Measurements from ENCODE around the gene TSSC4.
A peak's percentile ranks its signal among the peaks of the same experiment; 100 is the strongest.

The TSSC4 gene

GRCh38 chr11:2448661-2449547 lies 48.4 kb downstream of the TSSC4 start:
- H3K27ac Mint-ChIP-seq, result no peak overlapping the region

GRCh38 chr11:2449548-2450320 lies 49.2 kb downstream of the TSSC4 start:
- no peak overlapping the region for H3K4me3 Mint-ChIP-seq
- H3K9me3 Mint-ChIP-seq, result no peaks in the 10 kb centered on the region
- peaks cover 36% of the 10 kb centered on the region for H3K4me1 Mint-ChIP-seq
- H3K27ac Mint-ChIP-seq, result no peak overlapping the region
- DNase-seq (no peak), ATAC-seq (no peak)
- H3K27me3 Mint-ChIP-seq, result no peaks in the 10 kb centered on the region

More at GRCh38 chr11:2448661-2449547, 48.4 kb downstream of the TSSC4 start:
- Mint-ChIP-seq H3K27me3 (no peaks in the 10 kb centered on the region), H3K4me1 (peaks cover 36% of the 10 kb centered on the region), H3K4me3 (no peak overlapping the region), H3K9me3 (no peaks in the 10 kb centered on the region)
- DNase-seq (no peak), ATAC-seq (no peak)

GRCh38 chr11:2450321-2451041 lies 49.9 kb downstream of the TSSC4 start:
- H3K27ac Mint-ChIP-seq, result no peak overlapping the region
- H3K27me3 Mint-ChIP-seq, result no peaks in the 10 kb centered on the region

GRCh38 chr11:2451336-2451735 lies 50.8 kb downstream of the TSSC4 start:
- Mint-ChIP-seq H3K27ac (no peak overlapping the region), H3K4me1 (peaks cover 23% of the 10 kb centered on the region), H3K4me3 (no peak overlapping the region), H3K27me3 (no peaks in the 10 kb centered on the region), H3K9me3 (no peaks in the 10 kb centered on the region)
- no peak for ATAC-seq
- no peak for DNase-seq

More at GRCh38 chr11:2450321-2451041, 49.9 kb downstream of the TSSC4 start:
- DNase-seq, result no peak
- peaks cover 32% of the 10 kb centered on the region for H3K4me1 Mint-ChIP-seq
- H3K4me3 Mint-ChIP-seq, result no peak overlapping the region
- no peaks in the 10 kb centered on the region for H3K9me3 Mint-ChIP-seq
- no peak for ATAC-seq

- DNase-seq (no peak), ATAC-seq (no peak)
- H3K27ac Mint-ChIP-seq, result no peak overlapping the region
- H3K4me3 Mint-ChIP-seq, result no peak overlapping the region
- peaks cover 17% of the 10 kb centered on the region for H3K4me1 Mint-ChIP-seq
- no peaks in the 10 kb centered on the region for H3K27me3 Mint-ChIP-seq
- H3K9me3 Mint-ChIP-seq, result no peaks in the 10 kb centered on the region
Observed at GRCh38 chr11:2451916-2452315, 51.4 kb downstream of the TSSC4 start.

GRCh38 chr11:2452321-2453012 lies 51.9 kb downstream of the TSSC4 start:
- Mint-ChIP-seq H3K27ac (no peak overlapping the region), H3K4me3 (no peak overlapping the region), H3K27me3 (no peaks in the 10 kb centered on the region), H3K4me1 (peaks cover 12% of the 10 kb centered on the region), H3K9me3 (no peaks in the 10 kb centered on the region)
- ATAC-seq (peak; percentile 21), DNase-seq (no peak)

DNA sequence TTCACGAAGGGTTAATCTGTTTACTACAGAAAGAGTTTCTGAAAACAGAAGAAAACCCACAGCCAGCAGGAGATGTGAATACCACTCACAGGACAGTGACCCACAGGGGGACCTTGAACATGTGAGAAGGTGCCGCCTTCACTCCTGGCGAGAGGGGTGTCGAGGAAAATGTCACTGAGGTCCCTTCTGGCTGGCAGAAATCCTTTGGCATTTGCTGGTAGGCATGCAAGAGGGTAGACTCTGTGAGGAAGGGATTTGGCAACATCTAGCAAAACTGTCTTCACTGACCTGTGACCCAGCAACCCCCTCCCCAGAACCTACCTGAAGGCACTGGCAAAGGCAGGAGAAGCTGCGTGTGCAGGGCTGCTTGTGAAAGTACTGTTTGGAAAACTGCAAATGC lies 52.9 kb downstream of the TSSC4 start:
- no peak for ATAC-seq
- Mint-ChIP-seq H3K27ac (no peak overlapping the region), H3K9me3 (no peaks in the 10 kb centered on the region)

More for the DNA sequence above, 52.9 kb downstream of the TSSC4 start:
- H3K27me3 Mint-ChIP-seq, result no peaks in the 10 kb centered on the region
- no peak for DNase-seq
- H3K4me1 Mint-ChIP-seq, result peaks cover 5% of the 10 kb centered on the region
- no peak overlapping the region for H3K4me3 Mint-ChIP-seq

Data from stimulated activated naive CD8-positive, alpha-beta T cell treated with anti-CD3 and anti-CD28 coated beads, Interleukin-15, amount 100 ng/mL, for 72 hours (primary cell).